Measurements from ENCODE around the gene RTEL1.

RTEL1 gene

GRCh38 chr20:63699466-63700198, 41.5 kb downstream of the RTEL1 start:
- DNase-seq (ENCODE audit: low read depth) = no peak

DNA sequence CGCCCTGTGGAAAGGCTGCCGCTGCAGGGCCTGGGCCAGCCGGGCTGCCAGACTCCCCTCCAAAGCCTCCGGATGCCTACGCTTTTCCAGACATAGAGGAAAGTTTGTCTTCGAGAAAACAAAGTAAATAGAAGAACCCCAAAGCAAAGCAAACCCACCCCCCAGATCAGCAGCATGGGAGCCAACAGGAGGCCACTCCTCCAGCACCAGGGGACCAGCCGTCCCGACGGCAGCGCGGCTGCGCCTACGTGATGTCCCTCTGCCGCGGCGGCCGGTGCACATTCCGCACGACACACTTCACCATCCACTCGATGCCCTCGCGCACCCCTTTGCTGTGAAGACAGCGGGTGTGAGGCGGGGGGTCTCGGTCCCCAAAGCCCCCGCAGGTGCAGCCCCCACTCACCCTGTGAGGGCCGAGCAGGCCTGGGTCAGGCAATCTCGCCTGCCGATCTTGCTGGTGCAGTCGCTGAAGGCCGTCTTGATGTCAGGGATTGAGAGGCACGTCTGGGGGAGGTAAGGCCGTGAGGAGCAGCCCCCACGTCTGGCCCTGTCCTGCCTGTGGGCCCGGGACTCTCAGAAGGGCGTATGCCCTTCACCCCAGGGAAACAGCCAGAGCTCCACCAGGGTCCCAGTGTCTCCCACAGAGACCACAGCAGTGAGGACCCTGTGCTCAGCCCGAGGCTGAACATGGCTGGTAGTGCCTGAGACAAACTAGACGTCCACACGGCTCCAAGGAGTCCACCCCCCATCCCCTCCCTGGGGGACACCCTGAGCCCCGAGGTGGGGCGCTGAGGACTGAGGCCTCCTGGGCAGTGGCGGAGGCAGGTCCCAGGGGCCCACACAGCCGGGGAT, 42.3 kb downstream of the RTEL1 start:
- DNase-seq (ENCODE audit: low read depth) = no peak

DNA sequence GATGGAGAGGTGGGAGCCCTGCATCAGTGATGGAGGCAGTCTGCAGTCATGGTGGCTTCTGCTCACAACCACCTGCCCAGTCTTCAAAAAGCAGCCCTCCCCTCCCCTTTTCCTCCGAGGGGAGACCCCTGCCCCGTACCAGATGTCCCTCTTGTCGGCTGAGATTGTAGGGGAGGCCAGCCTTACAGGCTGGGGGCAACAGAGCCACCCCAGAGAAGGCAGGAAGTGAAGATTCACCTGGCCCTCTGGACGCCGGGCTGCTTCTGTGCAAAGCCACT, 42.9 kb downstream of the RTEL1 start:
- no peak for DNase-seq (ENCODE audit: low read depth)

- no peak for DNase-seq (ENCODE audit: low read depth)
Observed at GRCh38 chr20:63701329-63702035, 43.4 kb downstream of the RTEL1 start.

GRCh38 chr20:63702036-63702665, 44.0 kb downstream of the RTEL1 start:
- no peak for DNase-seq (ENCODE audit: low read depth)

GRCh38 chr20:63702751-63703470, 44.8 kb downstream of the RTEL1 start:
- DNase-seq (ENCODE audit: low read depth) = no peak

DNA sequence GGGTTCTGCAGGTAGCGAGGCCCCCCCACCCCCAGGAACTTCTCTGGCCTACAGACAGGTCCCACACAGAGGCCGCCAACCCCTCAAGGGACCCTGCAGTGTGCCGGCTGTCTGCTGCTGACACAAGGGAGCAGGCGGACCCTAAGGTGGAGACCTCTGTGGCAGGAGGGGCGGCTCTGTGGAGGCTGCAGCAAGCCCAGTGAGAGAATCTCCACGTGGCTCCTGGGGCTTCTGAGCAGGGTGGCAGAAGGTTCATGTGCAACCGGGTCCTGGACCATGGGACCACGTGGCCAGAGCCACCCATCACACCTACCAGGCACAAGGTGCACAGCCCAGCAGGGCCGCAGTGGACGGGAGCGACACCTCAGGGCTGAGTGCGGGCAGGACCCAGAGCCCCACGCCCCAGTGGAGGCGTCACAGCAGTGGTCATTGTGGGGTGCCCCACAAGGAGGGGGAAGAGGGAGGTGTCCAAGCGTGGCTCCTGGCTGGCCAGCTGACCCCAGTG, 45.4 kb downstream of the RTEL1 start:
- DNase-seq (ENCODE audit: low read depth) = no peak

GRCh38 chr20:63703976-63704748, 46.0 kb downstream of the RTEL1 start:
- DNase-seq (ENCODE audit: low read depth) = no peak

DNA sequence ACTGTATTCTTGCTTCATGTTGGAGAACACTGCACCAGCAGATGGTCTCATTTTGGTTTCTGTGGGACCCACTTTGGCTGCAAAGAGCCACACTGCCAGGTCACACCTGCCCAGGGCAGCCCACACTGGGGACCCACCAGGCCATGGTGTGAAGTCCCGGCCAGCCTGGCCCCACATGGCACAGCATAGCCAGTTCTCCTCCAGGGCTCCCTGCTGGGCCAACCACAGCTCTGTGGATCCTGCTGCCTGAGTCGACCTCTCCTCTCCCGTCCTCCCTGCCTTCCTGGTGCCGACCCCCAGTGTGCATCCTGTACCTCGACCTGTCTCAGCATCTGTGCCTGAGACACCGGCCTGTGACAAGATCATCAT, 46.6 kb downstream of the RTEL1 start:
- DNase-seq (ENCODE audit: low read depth) = no peak

- DNase-seq (ENCODE audit: low read depth) = no peak
Observed at GRCh38 chr20:63705232-63706026, 47.3 kb downstream of the RTEL1 start.

GRCh38 chr20:63706027-63706695, 48.0 kb downstream of the RTEL1 start:
- DNase-seq (ENCODE audit: low read depth) = no peak

GRCh38 chr20:63706852-63707557, 48.9 kb downstream of the RTEL1 start:
- peak; percentile 67 for DNase-seq (ENCODE audit: low read depth)

- DNase-seq (ENCODE audit: low read depth) = peak; percentile 82
Observed at GRCh38 chr20:63707558-63708300, 49.6 kb downstream of the RTEL1 start, which contains the start of the genes ARFRP1 and ZGPAT. Gene ARFRP1 (minus strand): TSS chr20:63707976. CDS start chr20:63707091, 885 bp downstream. Gene ZGPAT (plus strand): TSS chr20:63708039. CDS start chr20:63708581, 542 bp downstream.

DNA sequence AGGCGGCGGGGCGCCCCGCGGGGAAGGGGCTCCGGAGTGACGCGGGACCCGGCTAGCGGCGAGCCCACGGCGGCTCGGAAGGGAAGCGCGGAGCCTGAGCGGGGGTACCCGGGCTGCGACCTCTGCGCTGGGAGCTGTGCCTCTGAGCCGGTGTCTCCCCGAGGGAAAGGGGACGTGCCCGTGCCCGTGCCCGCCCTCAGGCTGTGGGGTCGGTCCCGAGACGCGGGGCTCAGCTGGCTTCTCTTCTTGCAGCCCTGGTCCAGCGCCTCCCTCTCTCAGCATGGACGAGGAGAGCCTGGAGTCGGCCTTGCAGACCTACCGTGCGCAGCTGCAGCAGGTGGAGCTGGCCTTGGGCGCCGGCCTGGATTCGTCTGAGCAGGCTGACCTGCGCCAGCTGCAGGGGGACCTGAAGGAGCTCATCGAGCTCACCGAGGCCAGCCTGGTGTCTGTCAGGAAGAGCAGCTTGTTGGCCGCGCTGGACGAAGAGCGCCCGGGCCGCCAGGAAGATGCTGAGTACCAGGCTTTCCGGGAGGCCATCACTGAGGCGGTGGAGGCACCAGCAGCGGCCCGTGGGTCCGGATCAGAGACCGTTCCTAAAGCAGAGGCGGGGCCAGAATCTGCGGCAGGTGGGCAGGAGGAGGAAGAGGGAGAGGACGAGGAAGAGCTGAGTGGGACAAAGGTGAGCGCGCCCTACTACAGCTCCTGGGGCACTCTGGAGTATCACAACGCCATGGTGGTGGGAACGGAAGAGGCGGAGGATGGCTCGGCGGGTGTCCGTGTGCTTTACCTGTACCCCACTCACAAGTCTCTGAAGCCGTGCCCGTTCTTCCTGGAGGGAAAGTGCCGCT, 50.4 kb downstream of the RTEL1 start:
- no peak for DNase-seq (ENCODE audit: low read depth)

DNA sequence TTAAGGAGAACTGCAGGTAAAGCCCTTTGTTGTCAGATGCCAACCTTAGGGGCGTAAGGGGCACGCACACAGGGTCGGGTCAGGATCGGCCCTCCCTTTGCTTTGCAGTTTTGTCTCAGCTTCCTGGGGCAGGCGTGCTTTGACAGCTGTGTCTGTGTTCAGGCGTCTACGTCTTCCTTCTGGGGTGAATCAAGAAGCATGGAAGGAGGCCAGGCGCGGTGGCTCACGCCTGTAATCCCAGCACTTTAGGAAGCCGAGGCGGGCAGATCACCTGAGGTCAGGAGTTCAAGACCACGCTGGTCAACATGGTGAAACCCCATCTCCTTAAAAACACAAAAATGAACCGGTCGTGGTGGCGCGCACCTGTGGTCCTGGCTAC, 51.0 kb downstream of the RTEL1 start:
- DNase-seq (ENCODE audit: low read depth) = no peak

- DNase-seq (ENCODE audit: low read depth) = no peak
Observed at GRCh38 chr20:63711085-63711645, 53.1 kb downstream of the RTEL1 start.

DNA sequence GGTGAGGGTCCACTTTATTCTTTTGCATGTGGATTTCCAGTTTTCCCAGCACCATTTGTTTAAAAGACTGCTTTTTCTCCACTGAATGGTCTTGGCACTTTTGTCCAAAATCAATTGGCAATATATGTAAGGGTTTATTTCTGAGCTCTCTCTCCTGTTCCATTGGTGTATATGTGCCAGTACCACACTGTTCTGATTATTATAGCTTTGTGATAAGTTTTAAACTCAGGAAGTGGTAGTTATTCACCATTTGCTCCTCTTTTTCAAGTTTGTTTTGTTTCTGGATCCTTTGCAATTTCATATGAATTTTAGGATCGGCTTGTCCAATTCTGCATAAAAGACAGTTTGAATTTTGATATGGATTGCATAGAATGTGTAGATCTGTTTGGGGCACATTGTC, 54.1 kb downstream of the RTEL1 start:
- no peak for DNase-seq (ENCODE audit: low read depth)
